Stimulated activated CD8-positive, alpha-beta memory T cell treated with anti-CD3 and anti-CD28 coated beads, Interleukin-15, amount 100 ng/mL, for 48 hours (primary cell): Measurements from ENCODE around the gene HERPUD1.
"Not testable (repeated sequence)": the region's sequence is repeated elsewhere in the genome, so short reads cannot be mapped to it uniquely, and the experiment has no call there.

Source experiments
- DNase-seq, 2 donors: peaks; one replicate each; pipeline ENCODE4 v3.0.0-alpha.2; 2020; ENCODE audit warnings: low read depth in 2 of 2

The HERPUD1 gene

DNA sequence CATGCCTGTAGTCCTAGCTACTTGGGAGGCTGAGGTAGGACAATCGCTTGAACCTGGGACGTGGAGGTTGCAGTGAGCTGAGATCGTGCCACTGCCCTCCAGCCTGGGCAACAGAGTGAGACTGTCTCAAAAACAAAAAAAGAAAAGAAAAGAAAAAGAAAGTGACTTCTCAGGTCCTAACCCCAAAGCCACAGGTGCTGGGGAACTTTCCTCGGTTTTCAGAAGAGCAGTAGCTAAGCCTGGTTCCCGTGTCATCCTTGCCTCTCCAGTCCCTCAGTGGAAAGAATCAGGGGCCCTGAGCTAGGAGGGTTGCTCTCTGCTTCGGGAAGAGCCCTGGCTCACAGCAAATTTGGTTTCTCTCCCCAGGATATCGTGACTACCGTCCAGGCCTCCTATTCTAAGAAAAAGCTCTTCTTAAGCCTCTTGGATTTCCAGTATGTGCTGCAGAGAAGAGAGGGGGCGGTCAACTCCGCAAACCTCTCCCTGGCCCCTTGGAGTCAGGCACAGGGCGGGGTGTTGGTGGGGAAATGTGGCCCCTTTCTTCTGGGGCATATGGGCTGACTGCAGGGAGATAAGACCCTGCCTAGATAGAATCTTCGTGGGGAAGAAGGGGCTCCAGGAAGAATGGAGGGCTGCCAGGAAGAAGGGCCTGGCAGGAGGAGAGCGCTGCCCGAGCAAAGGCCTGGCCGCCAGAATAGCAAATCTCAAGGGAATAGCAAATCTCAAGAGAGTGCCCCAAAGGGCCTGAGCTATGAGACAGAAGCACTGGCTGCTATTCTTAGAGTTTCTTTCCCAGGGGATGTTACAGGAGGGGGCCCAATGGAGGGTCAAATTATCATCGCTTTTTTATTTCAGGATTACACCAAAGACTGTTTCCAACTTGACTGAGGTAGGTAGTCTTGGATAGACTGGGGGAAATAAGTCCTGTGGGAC is 49.1 kb downstream of the HERPUD1 start:
- no peak for DNase-seq

DNA sequence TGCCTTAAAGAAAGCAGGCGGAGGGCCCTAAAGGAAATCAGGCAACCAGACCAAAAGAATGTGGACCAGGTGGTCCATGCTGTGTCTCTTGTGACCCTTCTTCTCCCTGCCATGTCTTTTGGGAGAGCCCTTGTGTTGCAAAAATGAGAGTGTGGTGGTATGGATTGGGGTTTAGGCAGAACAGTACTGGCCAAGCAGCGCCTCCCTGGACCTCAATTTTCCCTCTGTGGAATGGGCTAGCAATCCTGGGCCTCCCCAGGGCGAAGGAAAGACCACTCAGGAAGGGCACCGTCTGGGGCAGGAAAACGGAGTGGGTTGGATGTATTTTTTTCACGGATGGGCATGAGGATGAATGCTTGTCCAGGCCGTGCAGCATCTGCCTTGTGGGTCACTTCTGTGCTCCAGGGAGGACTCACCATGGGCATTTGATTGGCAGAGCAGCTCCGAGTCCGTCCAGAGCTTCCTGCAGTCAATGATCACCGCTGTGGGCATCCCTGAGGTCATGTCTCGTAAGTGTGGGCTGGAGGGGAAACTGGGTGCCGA is 49.9 kb downstream of the HERPUD1 start:
- no peak for DNase-seq

DNA sequence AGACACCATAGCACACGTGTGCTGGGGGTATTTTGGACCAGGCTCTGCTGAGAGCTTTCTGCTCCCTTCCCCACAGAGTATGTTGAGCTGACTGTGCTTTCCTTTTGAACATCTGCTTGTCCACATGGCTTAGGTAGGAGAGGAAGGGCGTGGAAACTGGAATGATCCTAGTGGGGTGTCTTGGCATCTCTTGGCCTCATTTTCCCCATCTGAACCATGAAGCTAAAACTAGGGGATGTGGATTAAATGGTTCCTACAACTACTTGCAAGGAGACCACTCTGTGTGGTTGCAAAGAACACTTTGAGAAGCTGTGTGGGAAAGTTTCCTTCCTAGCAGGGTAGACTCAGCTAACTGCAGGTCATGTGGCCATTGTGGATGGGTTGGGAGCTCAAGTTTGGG is 50.8 kb downstream of the HERPUD1 start:
- DNase-seq: no peak

DNA sequence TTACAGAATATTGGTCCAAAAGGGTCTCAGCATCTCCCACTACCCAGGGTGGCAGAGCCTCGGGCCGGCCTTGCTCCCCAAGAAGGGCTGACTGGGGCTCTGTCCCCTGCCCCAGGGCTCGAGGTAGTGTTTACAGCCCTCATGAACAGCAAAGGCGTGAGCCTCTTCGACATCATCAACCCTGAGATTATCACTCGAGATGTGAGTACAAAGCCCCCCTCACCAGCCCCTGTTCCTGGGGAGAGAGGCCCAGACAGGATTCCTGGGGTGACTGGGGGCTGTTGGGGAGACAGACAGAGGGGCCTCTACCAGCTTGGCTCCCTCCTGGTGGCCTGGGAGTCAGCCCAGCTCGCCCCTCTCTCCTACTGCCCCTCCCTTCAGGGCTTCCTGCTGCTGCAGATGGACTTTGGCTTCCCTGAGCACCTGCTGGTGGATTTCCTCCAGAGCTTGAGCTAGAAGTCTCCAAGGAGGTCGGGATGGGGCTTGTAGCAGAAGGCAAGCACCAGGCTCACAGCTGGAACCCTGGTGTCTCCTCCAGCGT is 51.3 kb downstream of the HERPUD1 start:
- no peak for DNase-seq

DNA sequence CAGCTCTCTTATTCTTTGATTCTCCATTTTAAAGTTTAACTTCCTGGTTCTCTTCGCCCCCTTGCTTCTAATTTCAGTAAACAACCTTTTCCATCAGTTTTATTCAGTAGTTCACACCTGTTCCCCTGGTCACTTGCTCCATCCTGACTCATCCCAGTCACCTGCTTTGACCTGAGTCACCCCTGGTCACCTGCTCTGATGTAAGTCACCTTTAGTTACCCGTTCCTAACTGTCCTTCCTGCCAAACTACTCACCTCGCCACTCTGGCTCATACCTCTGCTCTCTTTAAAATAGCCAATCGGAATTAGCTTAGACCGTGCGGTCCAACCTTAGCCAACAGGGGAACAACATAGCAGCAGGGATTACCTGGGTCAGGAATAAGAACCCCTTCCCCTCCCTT is 52.7 kb downstream of the HERPUD1 start:
- no peak for DNase-seq

DNA sequence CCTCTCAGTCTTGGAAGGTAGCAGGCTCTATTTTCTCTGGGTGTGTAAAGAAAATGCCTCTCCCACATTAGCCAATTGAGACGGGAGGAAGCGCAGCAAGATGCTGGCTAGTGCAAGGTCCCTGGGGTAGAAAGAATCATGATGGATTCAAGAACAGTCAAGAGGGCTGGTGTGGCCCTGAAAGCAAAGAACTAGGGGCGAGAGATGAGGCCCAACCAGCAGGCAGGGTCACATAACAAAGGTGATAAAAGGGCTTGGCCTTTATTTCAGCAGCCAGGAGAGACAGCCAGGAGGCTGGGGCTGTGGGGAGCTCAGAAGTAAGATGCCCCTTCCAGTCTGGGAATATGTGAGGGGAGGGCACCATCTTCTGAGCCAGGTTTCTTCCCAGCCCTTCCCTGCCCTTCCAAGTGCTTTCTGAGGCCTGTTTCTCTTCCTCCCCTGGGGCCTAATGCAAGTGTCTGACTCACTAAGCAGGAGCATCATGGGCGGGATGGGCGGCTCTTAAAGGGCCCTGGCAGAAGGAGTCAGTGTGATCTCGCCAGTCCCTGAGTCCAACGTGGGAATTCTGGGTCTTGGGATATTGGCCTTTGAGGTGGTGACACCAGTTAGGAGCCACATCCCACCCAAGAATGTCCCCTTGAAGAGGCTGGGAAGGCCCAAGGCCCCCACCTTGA is 53.5 kb downstream of the HERPUD1 start:
- no peak for DNase-seq

DNA sequence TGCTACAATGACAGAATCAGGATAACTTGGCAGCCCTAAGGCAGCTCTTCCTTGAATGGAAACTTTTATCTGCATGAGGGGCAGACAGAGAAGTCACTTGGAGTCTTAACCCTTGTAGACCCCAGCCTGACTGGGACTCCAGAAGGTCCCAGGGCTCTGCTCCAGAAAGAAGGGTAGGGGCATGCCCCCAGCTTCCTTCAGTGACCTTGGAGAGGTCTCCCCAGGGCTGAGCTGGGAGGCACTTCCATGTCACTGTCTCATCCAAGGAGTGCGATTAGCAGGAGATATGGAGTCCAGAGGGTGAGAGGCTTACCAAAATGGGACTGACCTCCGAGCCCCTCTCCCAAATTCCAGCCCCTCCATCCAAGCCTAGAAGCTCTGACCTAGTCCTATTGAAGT is 54.0 kb downstream of the HERPUD1 start:
- no peak for DNase-seq

DNA sequence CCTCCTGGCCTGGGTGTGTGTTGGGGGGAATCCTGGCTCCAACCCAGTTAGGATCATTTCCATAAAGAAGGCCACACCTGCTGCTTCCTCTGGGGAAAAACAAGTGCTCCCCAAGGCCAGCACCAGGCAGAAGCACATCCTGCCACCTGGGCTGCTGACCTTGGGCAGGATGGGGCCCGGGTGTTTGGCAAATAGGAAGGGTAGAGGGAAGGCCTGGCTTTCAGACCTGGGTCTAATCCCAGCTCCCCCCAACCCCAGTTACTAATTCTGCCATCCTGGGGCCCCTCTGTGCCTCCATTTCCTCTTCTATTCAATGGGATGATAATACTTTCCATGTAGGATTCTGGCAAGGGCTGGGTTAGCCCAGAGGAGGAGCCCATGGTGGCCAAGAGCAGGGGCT is 54.4 kb downstream of the HERPUD1 start:
- DNase-seq: no peak

DNA sequence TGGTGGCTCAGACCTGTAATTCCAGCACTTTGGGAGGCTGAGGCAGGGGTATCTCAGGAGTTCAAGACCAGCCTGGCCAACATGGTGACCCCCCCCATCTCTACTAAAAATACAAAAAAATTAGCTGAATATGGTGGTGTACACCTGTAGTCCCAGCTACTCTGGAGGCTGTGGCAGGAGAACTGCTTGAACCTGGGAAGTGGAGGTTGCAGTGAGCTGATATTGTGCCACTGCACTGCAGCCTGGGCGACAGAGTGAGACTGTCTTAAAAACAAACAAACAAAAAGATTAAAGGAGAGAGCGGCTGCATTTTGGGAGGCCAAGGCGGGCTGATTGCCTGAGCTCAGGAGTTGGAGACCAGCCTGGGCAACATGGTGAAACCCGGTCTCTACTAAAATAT is 55.0 kb downstream of the HERPUD1 start:
- not testable (repeated sequence) for DNase-seq

DNA sequence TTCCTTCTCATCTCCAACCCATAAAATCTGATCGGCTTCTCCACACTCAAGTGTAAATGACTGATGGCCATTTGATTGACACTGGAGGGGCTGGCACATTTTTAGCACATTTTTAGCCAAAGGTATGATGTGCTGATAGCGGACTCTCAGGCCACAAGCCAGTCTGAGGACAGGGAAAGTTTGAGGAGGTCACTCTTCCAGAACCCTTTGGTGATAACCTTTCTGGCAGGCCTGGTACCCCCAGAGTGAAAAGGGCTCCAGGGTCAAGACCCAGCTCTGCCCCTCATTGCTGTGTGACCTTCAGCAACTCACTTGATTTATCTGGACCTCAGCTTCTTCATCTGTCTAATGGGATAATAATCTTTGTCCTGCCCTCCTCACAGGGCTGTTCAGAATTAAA is 55.8 kb downstream of the HERPUD1 start:
- DNase-seq: no peak

DNA sequence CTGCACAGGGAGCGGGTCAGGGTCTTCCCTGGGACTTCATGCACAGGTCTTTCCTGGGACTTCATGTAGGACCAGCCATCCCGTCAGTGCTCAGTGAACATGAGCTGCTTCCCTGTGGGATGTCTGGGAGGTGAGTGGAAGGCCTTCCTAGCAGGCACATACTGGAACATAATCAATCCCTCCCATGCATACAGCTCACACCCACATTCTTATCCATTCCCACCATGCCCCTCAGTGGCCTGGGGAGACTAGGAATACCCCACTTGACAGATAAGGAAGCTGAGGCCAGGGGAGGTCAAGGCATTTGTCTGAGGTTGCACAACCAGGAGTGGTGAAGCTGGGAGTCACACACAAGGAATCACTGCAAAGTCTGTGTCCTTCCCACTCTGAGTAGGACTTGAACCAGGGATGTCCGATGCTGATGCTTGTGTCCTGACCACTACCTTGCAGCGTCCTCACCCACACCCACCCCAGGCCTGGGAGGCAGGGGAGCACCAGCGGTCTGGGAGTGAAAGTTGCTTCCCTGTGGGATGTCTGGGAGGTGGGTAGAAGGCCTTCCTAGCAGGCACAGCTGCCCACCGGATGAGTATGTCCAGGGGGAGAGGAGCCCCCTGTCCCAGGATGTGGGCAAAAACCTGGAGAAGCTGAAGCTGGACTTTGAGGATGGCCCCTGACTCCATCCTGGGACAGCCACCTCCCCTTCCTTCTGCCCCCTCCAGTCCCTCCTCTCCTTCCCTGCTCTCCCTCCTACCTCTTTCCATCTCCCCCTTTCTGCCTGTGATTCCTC is 56.4 kb downstream of the HERPUD1 start:
- DNase-seq: no peak

DNA sequence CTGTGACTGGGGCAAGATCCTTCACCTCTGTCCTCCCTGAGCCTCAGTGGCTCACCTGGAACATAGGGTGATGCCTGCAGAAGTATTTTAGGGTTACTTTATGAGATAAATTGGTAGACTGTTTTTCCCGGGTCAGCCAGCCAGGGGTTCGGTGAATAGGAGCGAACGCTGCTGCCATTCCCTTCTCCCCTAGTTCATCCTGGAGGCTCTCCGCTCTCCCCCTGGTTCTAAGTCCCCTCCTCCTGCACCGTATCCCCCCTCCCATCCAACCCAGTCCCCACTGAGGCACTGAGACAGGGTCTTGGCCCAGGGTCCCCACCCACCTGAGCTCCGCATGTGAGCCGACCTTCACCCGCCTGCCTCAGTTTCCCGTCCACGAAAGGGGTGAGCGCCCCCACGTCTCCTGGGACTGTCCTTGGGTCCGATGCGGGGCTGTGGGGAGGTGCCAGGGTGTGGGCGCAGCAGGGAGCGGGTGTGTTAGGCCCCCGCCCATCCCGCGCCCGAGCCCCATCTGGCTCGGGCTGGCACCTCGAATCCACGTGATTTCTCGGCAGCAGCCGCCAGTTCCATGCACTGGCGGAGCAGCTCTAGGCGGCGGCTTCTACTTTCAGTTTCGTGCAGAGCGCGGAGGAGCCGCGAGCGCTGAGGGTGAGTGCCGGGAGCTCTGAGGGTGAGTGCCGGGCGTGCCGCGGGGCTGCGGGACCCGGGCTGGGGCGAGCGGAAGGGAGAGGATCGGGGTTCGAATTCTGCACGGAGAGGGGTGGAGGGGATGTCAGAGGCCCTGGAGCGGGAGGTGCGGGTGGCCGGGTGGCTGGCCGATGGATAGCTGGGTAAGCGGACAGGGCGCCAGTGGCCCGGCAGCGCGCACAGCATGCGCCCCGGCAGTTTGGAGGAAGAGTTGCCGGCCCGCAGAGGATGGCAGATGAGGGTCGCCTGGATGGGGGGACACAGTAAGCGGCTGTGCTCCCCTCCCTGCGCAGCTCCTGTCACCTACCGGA is 57.3 kb downstream of the HERPUD1 start, which contains the start of gene NLRC5:
Gene NLRC5, plus strand, starts transcription at position 610 of the 998 bp plus-strand sequence. CDS start 31,156 bp downstream, outside the sequence.
- DNase-seq: peak; percentile 87 to 90

DNA sequence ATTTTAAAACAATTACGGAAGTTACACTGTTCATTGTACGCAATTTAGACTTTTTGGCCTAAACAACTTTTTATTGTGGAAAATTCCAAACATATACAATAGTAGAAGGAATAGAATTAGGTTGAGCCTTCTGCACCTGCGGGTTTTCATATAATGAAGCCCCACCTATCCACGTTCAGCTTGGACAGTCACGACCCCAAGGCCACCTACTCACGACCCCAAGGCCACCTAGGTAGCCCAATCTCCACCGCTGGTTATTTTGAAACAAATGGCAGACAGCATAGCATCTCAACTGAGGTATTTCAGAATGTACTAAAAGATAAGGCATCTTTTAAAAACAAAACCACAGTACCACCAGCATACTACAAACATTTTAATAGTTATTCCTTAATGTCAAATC is 58.0 kb downstream of the HERPUD1 start:
- DNase-seq: no peak

DNA sequence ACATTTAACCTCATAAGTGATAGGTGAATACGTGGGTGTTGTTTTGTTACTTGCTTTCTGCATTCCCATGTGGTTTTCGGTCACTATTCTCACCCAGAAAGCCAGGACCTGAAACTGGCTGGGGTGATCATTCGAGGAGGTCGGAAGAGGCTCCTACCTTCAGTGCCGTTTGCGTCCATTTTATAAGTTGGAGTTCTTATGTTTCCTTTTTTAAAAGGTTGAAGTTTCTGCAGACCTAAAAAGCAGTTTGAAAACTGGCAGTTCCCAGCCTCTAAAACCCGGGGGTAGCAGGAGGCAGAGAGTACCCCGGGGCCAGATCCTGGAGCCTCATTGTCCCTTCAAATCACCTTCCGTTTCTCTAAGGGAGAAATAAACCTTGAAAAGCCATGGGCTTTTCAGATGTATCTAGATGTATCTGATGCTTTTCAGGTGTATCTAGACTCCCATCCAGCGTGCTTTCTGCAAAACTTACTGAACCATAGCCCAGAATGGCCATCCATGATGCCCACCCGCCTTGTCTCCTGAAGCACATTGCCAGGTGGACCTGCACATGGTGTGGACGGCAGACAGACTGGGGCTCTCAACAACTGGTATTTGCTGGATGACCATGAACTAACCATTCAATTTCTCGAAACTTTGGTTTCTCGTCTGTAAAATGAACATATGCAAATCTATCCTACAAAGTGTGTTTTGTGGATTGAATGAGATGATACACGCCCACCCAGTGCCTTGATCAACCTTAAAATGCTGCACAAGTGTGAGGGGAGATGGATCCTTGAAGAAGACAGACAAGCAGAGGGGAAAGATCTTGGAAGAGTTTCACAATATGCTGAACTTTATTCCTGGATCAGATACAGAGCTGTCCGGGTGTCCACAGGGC is 58.7 kb downstream of the HERPUD1 start:
- no peak for DNase-seq

DNA sequence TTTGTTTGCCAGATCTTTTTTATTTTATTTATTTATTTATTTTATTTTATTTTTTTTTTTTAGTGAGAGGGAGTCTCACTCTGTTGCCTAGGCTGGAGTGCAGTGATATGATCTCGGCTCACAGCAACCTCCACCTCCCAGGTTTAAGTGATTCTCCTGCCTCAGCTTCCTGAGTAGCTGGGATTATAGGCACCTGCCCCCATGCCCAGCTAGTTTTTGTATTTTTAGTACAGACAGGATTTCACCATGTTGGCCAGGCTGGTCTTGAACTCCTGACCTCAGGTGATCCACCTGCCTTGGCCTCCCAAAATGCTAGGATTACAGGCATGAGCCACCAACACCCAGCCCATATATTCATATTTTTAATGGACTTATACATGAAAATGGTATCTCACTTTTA is 60.5 kb downstream of the HERPUD1 start:
- DNase-seq: not testable (repeated sequence)

DNA sequence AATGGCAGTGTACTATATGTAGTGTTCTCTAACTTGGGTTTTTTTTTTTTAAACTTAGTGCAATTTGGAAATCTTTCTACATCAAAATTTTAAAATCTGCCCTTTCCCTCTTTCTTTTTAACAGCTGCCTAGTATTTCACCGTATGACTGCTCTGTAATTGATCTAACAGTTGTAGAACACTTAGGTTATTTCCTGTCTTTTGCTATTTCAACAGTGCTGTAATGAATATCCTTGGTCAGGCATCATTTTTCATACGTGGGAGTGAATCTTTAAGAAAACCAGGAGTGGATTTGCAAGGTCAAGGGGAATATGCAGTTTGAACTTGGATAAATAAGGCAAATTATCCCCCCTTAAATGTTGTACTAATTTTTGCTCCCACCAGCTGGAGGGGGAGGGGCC is 61.3 kb downstream of the HERPUD1 start:
- no peak for DNase-seq

DNA sequence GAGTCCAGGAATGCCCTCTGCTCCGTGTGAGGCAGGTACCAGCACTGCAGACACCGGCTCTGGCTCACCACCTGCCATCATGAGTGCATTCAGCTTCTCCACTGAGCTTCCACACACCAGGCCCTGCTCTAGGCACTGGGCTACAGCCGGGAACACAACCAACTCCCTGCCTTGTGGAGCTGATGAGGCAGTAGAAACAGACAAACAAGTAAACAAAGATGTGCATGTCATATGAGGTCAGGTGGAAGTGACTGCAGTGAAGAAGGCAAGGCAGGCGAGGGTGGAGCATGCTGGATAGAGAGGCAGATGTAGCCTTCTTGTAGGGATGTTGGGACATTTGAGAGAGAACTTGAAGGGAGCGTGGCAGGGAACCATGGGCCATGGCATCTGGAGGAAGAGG is 62.4 kb downstream of the HERPUD1 start:
- no peak for DNase-seq
